WTC11 (cell line): ENCODE data around the gene NKX2-1. TPM values are rescaled to one million over a fixed set of nuclear protein-coding genes. Genes with fewer than 3 reads are reported as not detected.

Experiments used
- ATAC-seq: fragments of 200-7000 bp; cut with Tn5 transposase; 2 replicates; pipeline ENCODE4 v1.10.0; 2021; ENCODE audit warnings: mild to moderate bottlenecking, moderate library complexity
- CTCF ChIA-PET: fragments of 300-600 bp; sonication (Branson Sonifier 250); formaldehyde crosslinking; loops from one replicate; lab custom pipeline; 2021; ENCODE audit warnings: antibody characterized with exemption; lab: Charles Lee
- POLR2A ChIA-PET: fragments of 350-600 bp; sonication (Branson Sonifier 250); formaldehyde crosslinking; loops from one replicate; lab custom pipeline; 2021; ENCODE audit warnings: antibody characterized with exemption; lab: Charles Lee
- DNase-seq: peaks from one replicate; pipeline ENCODE4 v3.0.0; 2021; ENCODE audit warnings: low spot score
- H3K27ac Mint-ChIP-seq: 2 replicates; pipeline ENCODE4 v1.8.0; 2021; ENCODE audit warnings: mixed read lengths
- H3K27me3 Mint-ChIP-seq: 2 replicates; pipeline ENCODE4 v1.8.0; 2021; ENCODE audit warnings: low read depth, mild to moderate bottlenecking, moderate library complexity, mixed read lengths
- H3K36me3 Mint-ChIP-seq: 2 replicates; pipeline ENCODE4 v1.8.0; 2021; ENCODE audit warnings: mixed read lengths
- H3K4me1 Mint-ChIP-seq: 2 replicates; pipeline ENCODE4 v1.8.0; 2022; ENCODE audit warnings: mixed read lengths
- H3K4me3 Mint-ChIP-seq: 2 replicates; pipeline ENCODE4 v1.8.0; 2021; ENCODE audit warnings: mild to moderate bottlenecking, moderate library complexity, mixed read lengths
- H3K9me3 Mint-ChIP-seq: 2 replicates; pipeline ENCODE4 v1.8.0; 2021; ENCODE audit warnings: mixed read lengths
- AFF4 ChIP-seq: sonication (generic); formaldehyde crosslinking; IDR thresholded peaks from 2 replicates; pipeline ENCODE4 v1.8.1; 2023; ENCODE audit warnings: mild to moderate bottlenecking, missing genetic modification reagents, borderline replicate concordance
- ARID4B ChIP-seq: sonication (generic); formaldehyde crosslinking; IDR thresholded peaks from 2 replicates; pipeline ENCODE4 v1.8.0; 2023; ENCODE audit warnings: missing genetic modification reagents, mild to moderate bottlenecking, borderline replicate concordance
- ATF3 ChIP-seq: sonication (generic); formaldehyde crosslinking; conservative IDR thresholded peaks from 2 replicates; pipeline ENCODE4 v1.8.1; 2022; ENCODE audit warnings: mild to moderate bottlenecking, missing genetic modification reagents
- CREB1 ChIP-seq: sonication (generic); formaldehyde crosslinking; IDR thresholded peaks from 2 replicates; pipeline ENCODE4 v1.8.0; 2023; ENCODE audit warnings: mild to moderate bottlenecking, missing genetic modification reagents
- CREM ChIP-seq: sonication (generic); formaldehyde crosslinking; IDR thresholded peaks from 2 replicates; pipeline ENCODE4 v1.8.1; 2022; ENCODE audit warnings: mild to moderate bottlenecking, missing genetic modification reagents, moderate library complexity
- E2F1 ChIP-seq: sonication (generic); formaldehyde crosslinking; IDR thresholded peaks from 2 replicates; pipeline ENCODE4 v1.8.0; 2022; ENCODE audit warnings: mild to moderate bottlenecking, missing genetic modification reagents
- ESRRA ChIP-seq: sonication (generic); formaldehyde crosslinking; IDR thresholded peaks from 2 replicates; pipeline ENCODE4 v1.8.1; 2022; ENCODE audit warnings: mild to moderate bottlenecking, missing genetic modification reagents, borderline replicate concordance
- ETV6 ChIP-seq: sonication (generic); formaldehyde crosslinking; IDR thresholded peaks from 2 replicates; pipeline ENCODE4 v1.8.1; 2022; ENCODE audit warnings: mild to moderate bottlenecking, missing genetic modification reagents
- IRF1 ChIP-seq: sonication (generic); formaldehyde crosslinking; IDR thresholded peaks from 2 replicates; pipeline ENCODE4 v1.8.0; 2023; ENCODE audit warnings: missing genetic modification reagents
- IRF2 ChIP-seq: sonication (generic); formaldehyde crosslinking; IDR thresholded peaks from 2 replicates; pipeline ENCODE4 v1.8.0; 2022; ENCODE audit warnings: low read depth, missing genetic modification reagents, borderline replicate concordance
- JUN ChIP-seq: sonication (generic); formaldehyde crosslinking; IDR thresholded peaks from 2 replicates; pipeline ENCODE4 v1.8.0; 2023; ENCODE audit warnings: mild to moderate bottlenecking, missing genetic modification reagents
- KAT7 ChIP-seq: sonication (generic); formaldehyde crosslinking; IDR thresholded peaks from 2 replicates; pipeline ENCODE4 v1.8.1; 2023; ENCODE audit warnings: missing genetic modification reagents, mild to moderate bottlenecking, borderline replicate concordance
- MYBL2 ChIP-seq: sonication (generic); formaldehyde crosslinking; IDR thresholded peaks from 2 replicates; pipeline ENCODE4 v1.8.1; 2023; ENCODE audit warnings: mild to moderate bottlenecking, moderate library complexity, missing genetic modification reagents
- ZNF138 ChIP-seq: sonication (generic); formaldehyde crosslinking; conservative IDR thresholded peaks from 2 replicates; pipeline ENCODE4 v1.8.1; 2022; ENCODE audit warnings: mild to moderate bottlenecking, moderate library complexity, missing genetic modification reagents
- ZNF232 ChIP-seq: sonication (generic); formaldehyde crosslinking; IDR thresholded peaks from 2 replicates; pipeline ENCODE4 v1.8.0; 2022; ENCODE audit warnings: mild to moderate bottlenecking, missing genetic modification reagents
- ZNF263 ChIP-seq: sonication (generic); formaldehyde crosslinking; IDR thresholded peaks from 2 replicates; pipeline ENCODE4 v1.8.1; 2022; ENCODE audit warnings: low read depth, mild to moderate bottlenecking, moderate library complexity, missing genetic modification reagents
- total RNA-seq: library from RNA; stranded (reverse); gene quantifications from 3 replicates; pipeline ENCODE4 v1.2.3, GENCODE V29; 2021

Gene NKX2-1
- total RNA-seq, 1 experiment from 2014 or later, result not detected

GRCh38 chr14:36513012-36513420, 7.0 kb downstream of the NKX2-1 start (continued):
- TF ChIP-seq AFF4 (CRISPR knock-in tag) (no peak), JUN (CRISPR knock-in tag) (no peak), CREB1 (no peak), ATF3 (CRISPR knock-in tag) (no peak), ZNF138 (CRISPR knock-in tag) (no peak), ARID4B (CRISPR knock-in tag) (no peak), IRF1 (no peak)

- Mint-ChIP-seq H3K27ac (no peak overlapping the region), H3K4me1 (peaks cover 62% of the 10 kb centered on the region), H3K27me3 (peaks cover 97% of the 10 kb centered on the region), H3K36me3 (no peaks in the 10 kb centered on the region; the same call in 1 of the 2 replicates), H3K4me3 (no peak overlapping the region), H3K9me3 (no peaks in the 10 kb centered on the region)
- no peak for ATAC-seq
- ChIA-PET CTCF (interaction anchor here (0.6 to 5.7 kb wide), 5 partner anchors 8 to 443 kb away, joined by 3 to 103 read pairs (median 4); no protein-coding TSS in a partner anchor), POLR2A (no interaction called here)
- DNase-seq, result no peak
- TF ChIP-seq ZNF138 (CRISPR knock-in tag), result no peak
- TF ChIP-seq ZNF263 (CRISPR knock-in tag), result no peak
- TF ChIP-seq MYBL2 (CRISPR knock-in tag), result no peak
- no peak for TF ChIP-seq ZNF232 (CRISPR knock-in tag)
- TF ChIP-seq E2F1, result no peak
- no peak for TF ChIP-seq IRF2 (CRISPR knock-in tag)
- no peak for TF ChIP-seq CREB1
- TF ChIP-seq ESRRA, result no peak
- no peak for TF ChIP-seq ETV6
- no peak for TF ChIP-seq KAT7
- TF ChIP-seq CREM (CRISPR knock-in tag), result no peak
- TF ChIP-seq, all 79 proteins: peak for 0
Observed at GRCh38 chr14:36512585-36513003, 7.4 kb downstream of the NKX2-1 start.
